Measurements from ENCODE around the gene AK4. TPM values are rescaled to one million over a fixed set of nuclear protein-coding genes. Genes with fewer than 3 reads are reported as not detected.
"Not testable (repeated sequence)": the region's sequence is repeated elsewhere in the genome, so short reads cannot be mapped to it uniquely, and the experiment has no call there.

AK4 gene
- total and polyA plus RNA-seq, 9 donors = 1.7 to 25.6 (median 13.2) TPM

- intact Hi-C loops (cut with DNase I) = no loop called here
- no peak for TF ChIP-seq EP300 (IDR thresholded peaks at IDR 0.05)
- no peak for TF ChIP-seq POLR2A (IDR thresholded peaks at IDR 0.05)
- TF ChIP-seq CTCF (IDR thresholded peaks at IDR 0.05) = no peak
- Histone ChIP-seq H3K4me3 (no peak overlapping the region), H3K27me3 (no peaks in the 10 kb centered on the region), H3K4me1 (ENCODE audit: insufficient read depth) (peaks cover 1% of the 10 kb centered on the region), H3K27ac (no peak overlapping the region), H3K36me3 (no peaks in the 10 kb centered on the region), H3K9me3 (no peaks in the 10 kb centered on the region)
- no peak for DNase-seq
These were observed 6.1 kb upstream of the AK4 start for GRCh38 chr1:65141918-65142317.

- H3K36me3 ChIP-seq; intact Hi-C loops (cut with DNase I); H3K27me3 ChIP-seq; H3K4me1 ChIP-seq (ENCODE audit: insufficient read depth); DNase-seq; H3K4me3 ChIP-seq; H3K9me3 ChIP-seq; H3K27ac ChIP-seq: not testable (repeated sequence)
- WGBS, 3 donors = 92 to 94% (median 93%) methylated on average over 6 of the region's 6 CpGs
These were observed 4.8 kb upstream of the AK4 start for GRCh38 chr1:65143112-65143658.

GRCh38 chr1:65146908-65147423 lies 1.0 kb upstream of the AK4 start:
- Histone ChIP-seq H3K4me1 (ENCODE audit: insufficient read depth) (peaks cover 4% of the 10 kb centered on the region), H3K9me3 (no peaks in the 10 kb centered on the region), H3K27me3 (no peaks in the 10 kb centered on the region), H3K36me3 (no peaks in the 10 kb centered on the region), H3K4me3 (peak overlapping the region; percentile 58), H3K27ac (no peak overlapping the region)
- intact Hi-C loops (cut with DNase I) = no loop called here
- TF ChIP-seq EP300 (IDR thresholded peaks at IDR 0.05) = no peak
- no peak for TF ChIP-seq POLR2A (IDR thresholded peaks at IDR 0.05)
- no peak for TF ChIP-seq CTCF (IDR thresholded peaks at IDR 0.05)
- 13 to 17% (median 13%) methylated on average over 20 of the region's 20 CpGs for WGBS, 3 donors
- no peak for DNase-seq

GRCh38 chr1:65147424-65148177 lies 402 bp upstream of the AK4 start:
- no peaks in the 10 kb centered on the region for H3K9me3 ChIP-seq
- H3K36me3 ChIP-seq = no peaks in the 10 kb centered on the region
- H3K27me3 ChIP-seq = no peaks in the 10 kb centered on the region
- H3K4me3 ChIP-seq = peak overlapping the region; percentile 58
- peaks cover 4% of the 10 kb centered on the region for H3K4me1 ChIP-seq (ENCODE audit: insufficient read depth)
- whole genome bisulfite sequencing, 3 donors = 0 to 1% (median 0%) methylated on average over 47 to 88 of the region's 88 CpGs
- TF ChIP-seq POLR2A (IDR thresholded peaks at IDR 0.05) (no peak), CTCF (IDR thresholded peaks at IDR 0.05) (no peak), EP300 (IDR thresholded peaks at IDR 0.05) (no peak)
- intact Hi-C loops (cut with DNase I) = loop anchor here in 1 of 4 donors (2.0 kb wide), 1 partner anchor 81 kb away; no protein-coding TSS in a partner anchor
- peak; percentile 17 to 54 (median 50) for DNase-seq
- H3K27ac ChIP-seq = peak overlapping the region in 1 of 2 donors; percentile 63

All from ovary (tissue), 9 donors.